Natural killer cell (primary cell): ENCODE measurements around the gene GPR34. TPM values are rescaled to one million over a fixed set of nuclear protein-coding genes. Genes with fewer than 3 reads are reported as not detected.
A peak's percentile ranks its signal among the peaks of the same experiment; 100 is the strongest.

ENCODE experiments used
- ATAC-seq, 3 donors: fragments of 150-1000 bp in 2 of 3; fragments of 200-7000 bp in 1 of 3; cut with Tn5 transposase; 1 replicate in 1 of 3; 2 replicates in 2 of 3; pipeline ENCODE4 v1.10.0; 2021; ENCODE audit warnings: mild to moderate bottlenecking in 2 of 3, moderate library complexity in 2 of 3
- DNase-seq, 2 donors: peaks; one replicate each; pipeline versions ENCODE4 v3.0.0 to v3.0.0-alpha.2; 2013 to 2021; ENCODE audit warnings: mixed read lengths in 1 of 2
- H3K27ac ChIP-seq: one replicate; pipeline ENCODE4 v1.5.1; 2013; ENCODE audit warnings: mild to moderate bottlenecking, low read length
- H3K27me3 ChIP-seq: one replicate; pipeline ENCODE4 v1.6.1; 2013; ENCODE audit warnings: low read length; ENCODE audit not compliant: control insufficient read depth, insufficient read depth
- H3K36me3 ChIP-seq: one replicate; pipeline ENCODE4 v1.6.1; 2013; ENCODE audit warnings: low read length; ENCODE audit not compliant: control insufficient read depth, insufficient read depth
- H3K4me1 ChIP-seq: one replicate; pipeline ENCODE4 v1.6.1; 2013; ENCODE audit warnings: low read length; ENCODE audit not compliant: control insufficient read depth, insufficient read depth
- H3K4me3 ChIP-seq: one replicate; pipeline ENCODE4 v1.5.1; 2013; ENCODE audit warnings: low read length
- H3K9me3 ChIP-seq: one replicate; pipeline ENCODE4 v1.6.1; 2013; ENCODE audit warnings: low read length; ENCODE audit not compliant: control insufficient read depth, insufficient read depth
- H3K27ac Mint-ChIP-seq, 2 donors: one replicate each; pipeline ENCODE4 v1.8.0; 2022; ENCODE audit warnings: mild to moderate bottlenecking in 2 of 2, mixed read lengths in 2 of 2, moderate library complexity in 1 of 2
- H3K27me3 Mint-ChIP-seq, 2 donors: one replicate each; pipeline ENCODE4 v1.8.0; 2022; ENCODE audit warnings: low read depth in 2 of 2, mixed read lengths in 2 of 2
- H3K36me3 Mint-ChIP-seq: one replicate; pipeline ENCODE4 v1.8.0; 2022; ENCODE audit warnings: mixed read lengths
- H3K4me1 Mint-ChIP-seq, 2 donors: one replicate each; pipeline ENCODE4 v1.8.0; 2022; ENCODE audit warnings: mixed read lengths in 2 of 2
- H3K4me3 Mint-ChIP-seq: one replicate; pipeline ENCODE4 v1.8.0; 2022; ENCODE audit warnings: mild to moderate bottlenecking, moderate library complexity, mixed read lengths
- H3K9me3 Mint-ChIP-seq, 2 donors: one replicate each; pipeline ENCODE4 v1.8.0; 2022; ENCODE audit warnings: mixed read lengths in 2 of 2
- WGBS: methylation state at CpG from one replicate; pipeline ENCODE4 v1.1.7; 2013; ENCODE audit warnings: missing lambda C conversion rate; ENCODE audit not compliant: insufficient coverage; 5-methylcytosine and 5-hydroxymethylcytosine counted together
- intact Hi-C: fragments of 100-400 bp; cut with micrococcal nuclease; formaldehyde crosslinking; loops from one replicate; pipeline ENCODE4 v1.14.2; 2022
- total RNA-seq, 4 donors: library from RNA; stranded (reverse); fragments of 120-200 nt in 1 of 4; gene quantifications; one replicate each; pipeline versions ENCODE4 v1.2.3 to v1.2.4, GENCODE V29; 2013 to 2022
- TF ChIP-seq, protein P1 (sequence below): fragments of 200-600 bp; IDR thresholded peaks from one replicate; pipeline ENCODE4 v1.8.0; 2022; ENCODE audit warnings: antibody characterized with exemption

Gene GPR34
- total RNA-seq, 3 donors from 2014 or later (not counting 1 experiment from before 2014, with no cell fraction given) = 0.61 to 6.0 (median 0.68) TPM

DNA sequence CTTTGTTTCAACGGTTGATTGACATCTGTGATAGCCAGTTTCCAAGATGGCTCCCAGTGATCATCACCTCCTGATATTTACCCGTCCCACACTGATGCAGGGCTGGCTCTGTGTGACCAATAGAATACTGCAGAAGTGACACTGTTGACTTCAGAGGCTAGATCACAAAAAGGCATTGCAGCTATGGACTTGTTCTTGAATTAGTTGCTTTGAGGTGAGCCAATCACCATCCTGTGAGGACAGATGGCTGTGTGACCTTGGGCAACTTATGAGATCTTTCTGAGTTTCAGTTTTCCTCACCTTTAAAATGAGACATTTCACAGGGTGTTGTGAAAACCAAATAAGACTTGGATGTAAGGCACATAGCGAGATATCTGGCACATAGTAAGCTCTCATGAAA lies 33.4 kb downstream of the GPR34 start:
- H3K9me3 ChIP-seq = peaks cover 9% of the 10 kb centered on the region
- intact Hi-C loops = no loop called here
- no peak for DNase-seq
- H3K27me3 ChIP-seq = no peaks in the 10 kb centered on the region
- ATAC-seq = no peak
- Mint-ChIP-seq H3K27ac (peak overlapping the region in 1 of 2 donors; percentile 54), H3K36me3 (peaks cover 3% of the 10 kb centered on the region), H3K4me3 (peak overlapping the region; percentile 0), H3K4me1 (peaks cover 35 to 52% of the 10 kb centered on the region in 2 donors), H3K27me3 (peaks cover 9 to 20% of the 10 kb centered on the region in 2 donors), H3K9me3 (no peaks in the 10 kb centered on the region)
- TF ChIP-seq, protein P1, sequence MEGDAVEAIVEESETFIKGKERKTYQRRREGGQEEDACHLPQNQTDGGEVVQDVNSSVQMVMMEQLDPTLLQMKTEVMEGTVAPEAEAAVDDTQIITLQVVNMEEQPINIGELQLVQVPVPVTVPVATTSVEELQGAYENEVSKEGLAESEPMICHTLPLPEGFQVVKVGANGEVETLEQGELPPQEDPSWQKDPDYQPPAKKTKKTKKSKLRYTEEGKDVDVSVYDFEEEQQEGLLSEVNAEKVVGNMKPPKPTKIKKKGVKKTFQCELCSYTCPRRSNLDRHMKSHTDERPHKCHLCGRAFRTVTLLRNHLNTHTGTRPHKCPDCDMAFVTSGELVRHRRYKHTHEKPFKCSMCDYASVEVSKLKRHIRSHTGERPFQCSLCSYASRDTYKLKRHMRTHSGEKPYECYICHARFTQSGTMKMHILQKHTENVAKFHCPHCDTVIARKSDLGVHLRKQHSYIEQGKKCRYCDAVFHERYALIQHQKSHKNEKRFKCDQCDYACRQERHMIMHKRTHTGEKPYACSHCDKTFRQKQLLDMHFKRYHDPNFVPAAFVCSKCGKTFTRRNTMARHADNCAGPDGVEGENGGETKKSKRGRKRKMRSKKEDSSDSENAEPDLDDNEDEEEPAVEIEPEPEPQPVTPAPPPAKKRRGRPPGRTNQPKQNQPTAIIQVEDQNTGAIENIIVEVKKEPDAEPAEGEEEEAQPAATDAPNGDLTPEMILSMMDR = no peak
- peaks cover 39% of the 10 kb centered on the region for H3K4me1 ChIP-seq
- H3K27ac ChIP-seq = no peak overlapping the region
- H3K36me3 ChIP-seq = no peaks in the 10 kb centered on the region
- no peak overlapping the region for H3K4me3 ChIP-seq
- 78% methylated on average over 3 of the region's 3 CpGs for WGBS

DNA sequence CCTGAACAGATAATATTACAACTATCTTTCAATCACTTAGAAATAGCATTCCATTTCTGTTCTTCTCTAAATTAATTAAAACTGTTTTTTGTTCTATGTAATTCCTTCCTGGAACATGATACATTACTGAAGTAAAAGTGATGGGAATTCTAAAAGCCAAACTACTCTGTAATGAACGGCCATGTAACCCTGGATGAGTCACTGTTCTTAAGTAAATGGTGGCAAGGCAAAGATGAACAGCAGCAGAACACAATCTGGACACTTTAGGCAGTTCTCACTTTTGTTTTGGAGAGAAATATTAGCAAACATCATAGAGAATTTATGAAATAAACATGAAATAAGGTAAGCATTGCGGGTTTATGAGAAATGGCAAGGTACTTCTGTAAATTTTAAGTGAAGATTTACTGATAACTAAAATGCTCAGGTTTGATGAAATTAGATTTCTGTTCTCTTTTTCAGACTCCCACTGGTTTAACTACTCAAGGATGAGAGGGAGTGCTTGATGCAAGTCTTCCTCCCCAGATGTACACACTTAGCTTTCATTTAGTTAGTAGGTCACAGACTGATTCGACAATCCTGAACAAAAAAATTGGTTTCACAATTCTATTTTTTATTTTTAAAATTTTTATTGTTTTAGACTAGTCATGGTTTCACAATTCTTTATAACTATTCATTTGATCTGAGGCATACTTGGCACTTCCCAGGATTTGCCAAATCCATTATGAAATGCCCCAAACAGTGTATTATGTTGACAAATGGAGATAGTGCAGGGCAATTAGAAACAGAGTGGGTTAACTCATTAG lies 34.2 kb downstream of the GPR34 start:
- TF ChIP-seq, protein P1 = no peak
- Histone ChIP-seq H3K4me3 (no peak overlapping the region), H3K27me3 (no peaks in the 10 kb centered on the region), H3K9me3 (peaks cover 8% of the 10 kb centered on the region), H3K4me1 (peaks cover 33% of the 10 kb centered on the region), H3K36me3 (no peaks in the 10 kb centered on the region), H3K27ac (no peak overlapping the region)
- intact Hi-C loops = no loop called here
- peaks cover 9 to 26% of the 10 kb centered on the region in 2 donors for H3K27me3 Mint-ChIP-seq
- ATAC-seq (no peak), DNase-seq (no peak)
- no peaks in the 10 kb centered on the region for H3K9me3 Mint-ChIP-seq
- peaks cover 33 to 49% of the 10 kb centered on the region in 2 donors for H3K4me1 Mint-ChIP-seq
- peaks cover 7% of the 10 kb centered on the region for H3K36me3 Mint-ChIP-seq
- H3K27ac Mint-ChIP-seq = peak overlapping the region in 1 of 2 donors; percentile 54
- WGBS = 25% methylated on average over 1 of the region's 3 CpGs
- H3K4me3 Mint-ChIP-seq = no peak overlapping the region

DNA sequence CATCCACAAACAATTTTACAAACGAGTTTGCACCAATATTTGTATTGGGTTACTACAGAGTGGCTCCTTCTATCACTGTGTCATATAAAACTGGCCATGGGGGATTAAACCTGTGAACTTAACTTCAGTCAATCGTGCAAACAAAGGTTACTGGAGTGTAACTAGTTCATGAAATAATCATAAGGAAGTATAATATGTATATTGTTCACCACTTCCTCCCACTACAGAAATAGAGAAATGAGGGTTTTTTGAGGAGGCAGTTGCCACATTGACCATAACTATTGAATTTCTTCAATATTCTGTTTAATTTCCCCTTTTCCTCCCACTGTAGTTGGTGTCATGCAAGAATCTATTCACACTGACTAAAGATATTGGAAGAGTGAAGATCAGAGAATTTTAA lies 35.1 kb downstream of the GPR34 start, which contains the start of gene GPR82:
Gene GPR82 (plus strand): TSS at position 356 of the 400 bp plus-strand sequence. CDS start 2,846 bp downstream, outside the sequence.
- Histone ChIP-seq H3K4me3 (peak within 1 kb of the TSS; percentile 31), H3K36me3 (no peaks in the 10 kb centered on the region), H3K27ac (no peak within 1 kb of the TSS), H3K27me3 (no peaks in the 10 kb centered on the region), H3K4me1 (peaks cover 26% of the 10 kb centered on the region), H3K9me3 (peaks cover 5% of the 10 kb centered on the region)
- ATAC-seq (peak in 1 of 3 donors; percentile 15), DNase-seq (no peak)
- Mint-ChIP-seq H3K4me1 (peaks cover 33 to 44% of the 10 kb centered on the region in 2 donors), H3K36me3 (peaks cover 7% of the 10 kb centered on the region), H3K27me3 (peaks cover 9 to 26% of the 10 kb centered on the region in 2 donors), H3K9me3 (no peaks in the 10 kb centered on the region), H3K27ac (peak within 1 kb of the TSS in 1 of 2 donors; percentile 44), H3K4me3 (peak within 1 kb of the TSS; percentile 42)
- no CpG with 5 or more reads among the region's 2 CpGs for WGBS
- intact Hi-C loops = no loop called here
- TF ChIP-seq, protein P1 = no peak
